Peyer's patch (tissue), 4 donors: ENCODE data around the gene MIF4GD. TPM values are rescaled to one million over a fixed set of nuclear protein-coding genes. Genes with fewer than 3 reads are reported as not detected.
A peak's percentile ranks its signal among the peaks of the same experiment; 100 is the strongest.

Experiments used
- DNase-seq, 3 donors: peaks; one replicate each; pipeline ENCODE4 v3.0.0-alpha.2; 2017 to 2019
- H3K27ac ChIP-seq, 4 donors: fragments of 200-600 bp; sonication (generic); one replicate each; pipeline ENCODE4 v1.5.1; 2016 to 2019
- H3K27me3 ChIP-seq, 2 donors: fragments of 200-600 bp; sonication (generic); one replicate each; pipeline ENCODE4 v1.5.1; 2019
- H3K36me3 ChIP-seq, 3 donors: fragments of 200-600 bp; sonication (generic); one replicate each; pipeline ENCODE4 v1.5.1; 2016 to 2019
- H3K4me1 ChIP-seq, 4 donors: fragments of 200-600 bp; sonication (generic); one replicate each; pipeline ENCODE4 v1.5.1; 2016 to 2019
- H3K4me3 ChIP-seq, 4 donors: fragments of 200-600 bp; sonication (generic); 1 replicate in 3 of 4; 2 replicates in 1 of 4; pipeline ENCODE4 v1.5.1; 2016 to 2019; ENCODE audit warnings: mild to moderate bottlenecking in 1 of 4
- H3K9me3 ChIP-seq, 4 donors: fragments of 200-600 bp; sonication (generic); one replicate each; pipeline ENCODE4 v1.5.1; 2016 to 2019; ENCODE audit warnings: mild to moderate bottlenecking in 1 of 4
- POLR2A ChIP-seq, 2 donors: fragments of 450-650 bp; IDR thresholded peaks; one replicate each; pipeline ENCODE4 v1.5.1; 2017; ENCODE audit warnings: antibody characterized with exemption in 2 of 2, mild to moderate bottlenecking in 2 of 2, moderate library complexity in 2 of 2
- total RNA-seq, 4 donors: library from RNA; depleted of rRNA; stranded (reverse); fragments of >200 nt; gene quantifications; one replicate each; pipeline ENCODE4 v1.1.0, GENCODE V29; 2016
- TF ChIP-seq, protein P1 (sequence below), 6 experiments: fragments of 450-650 bp in 4 of 6; fragments of 200-600 bp in 2 of 6; sonication (generic) in 1 of 6; IDR thresholded peaks; one replicate each; pipeline ENCODE4 v1.5.1; 2017 to 2019; ENCODE audit warnings: antibody characterized with exemption in 6 of 6, mild to moderate bottlenecking in 3 of 6, moderate library complexity in 1 of 6

MIF4GD gene
- total RNA-seq, 4 donors from 2014 or later: 14.5 to 35.5 (median 18.9) TPM

DNA sequence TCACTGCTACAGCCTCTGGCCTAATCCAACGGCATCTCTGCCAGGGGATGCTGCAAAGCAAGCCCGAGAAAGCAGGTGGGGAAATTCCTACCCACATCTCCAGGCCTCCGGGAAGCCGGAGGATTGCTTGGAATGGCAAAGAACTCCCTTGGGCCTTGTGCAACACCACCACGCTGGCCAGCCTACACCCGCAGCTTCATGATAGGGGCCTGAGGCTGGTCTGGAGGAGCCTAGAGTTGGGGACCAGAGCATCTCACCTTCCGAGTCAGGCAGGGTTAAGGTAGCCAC lies 29.9 kb downstream of the MIF4GD start:
- no peak overlapping the region for H3K4me3 ChIP-seq
- H3K27me3 ChIP-seq: no peaks in the 10 kb centered on the region
- H3K27ac ChIP-seq: peak overlapping the region in 2 of 4 donors; percentile 79 to 81
- peaks cover 0 to 99% (median 0%) of the 10 kb centered on the region in 3 donors for H3K36me3 ChIP-seq
- TF ChIP-seq, protein P1, sequence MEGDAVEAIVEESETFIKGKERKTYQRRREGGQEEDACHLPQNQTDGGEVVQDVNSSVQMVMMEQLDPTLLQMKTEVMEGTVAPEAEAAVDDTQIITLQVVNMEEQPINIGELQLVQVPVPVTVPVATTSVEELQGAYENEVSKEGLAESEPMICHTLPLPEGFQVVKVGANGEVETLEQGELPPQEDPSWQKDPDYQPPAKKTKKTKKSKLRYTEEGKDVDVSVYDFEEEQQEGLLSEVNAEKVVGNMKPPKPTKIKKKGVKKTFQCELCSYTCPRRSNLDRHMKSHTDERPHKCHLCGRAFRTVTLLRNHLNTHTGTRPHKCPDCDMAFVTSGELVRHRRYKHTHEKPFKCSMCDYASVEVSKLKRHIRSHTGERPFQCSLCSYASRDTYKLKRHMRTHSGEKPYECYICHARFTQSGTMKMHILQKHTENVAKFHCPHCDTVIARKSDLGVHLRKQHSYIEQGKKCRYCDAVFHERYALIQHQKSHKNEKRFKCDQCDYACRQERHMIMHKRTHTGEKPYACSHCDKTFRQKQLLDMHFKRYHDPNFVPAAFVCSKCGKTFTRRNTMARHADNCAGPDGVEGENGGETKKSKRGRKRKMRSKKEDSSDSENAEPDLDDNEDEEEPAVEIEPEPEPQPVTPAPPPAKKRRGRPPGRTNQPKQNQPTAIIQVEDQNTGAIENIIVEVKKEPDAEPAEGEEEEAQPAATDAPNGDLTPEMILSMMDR (IDR thresholded peaks at IDR 0.05): no peak
- TF ChIP-seq POLR2A (IDR thresholded peaks at IDR 0.05): no peak
- H3K9me3 ChIP-seq: no peaks in the 10 kb centered on the region
- no peak for DNase-seq
- H3K4me1 ChIP-seq: peaks cover 0 to 29% (median 17%) of the 10 kb centered on the region in 4 donors

DNA sequence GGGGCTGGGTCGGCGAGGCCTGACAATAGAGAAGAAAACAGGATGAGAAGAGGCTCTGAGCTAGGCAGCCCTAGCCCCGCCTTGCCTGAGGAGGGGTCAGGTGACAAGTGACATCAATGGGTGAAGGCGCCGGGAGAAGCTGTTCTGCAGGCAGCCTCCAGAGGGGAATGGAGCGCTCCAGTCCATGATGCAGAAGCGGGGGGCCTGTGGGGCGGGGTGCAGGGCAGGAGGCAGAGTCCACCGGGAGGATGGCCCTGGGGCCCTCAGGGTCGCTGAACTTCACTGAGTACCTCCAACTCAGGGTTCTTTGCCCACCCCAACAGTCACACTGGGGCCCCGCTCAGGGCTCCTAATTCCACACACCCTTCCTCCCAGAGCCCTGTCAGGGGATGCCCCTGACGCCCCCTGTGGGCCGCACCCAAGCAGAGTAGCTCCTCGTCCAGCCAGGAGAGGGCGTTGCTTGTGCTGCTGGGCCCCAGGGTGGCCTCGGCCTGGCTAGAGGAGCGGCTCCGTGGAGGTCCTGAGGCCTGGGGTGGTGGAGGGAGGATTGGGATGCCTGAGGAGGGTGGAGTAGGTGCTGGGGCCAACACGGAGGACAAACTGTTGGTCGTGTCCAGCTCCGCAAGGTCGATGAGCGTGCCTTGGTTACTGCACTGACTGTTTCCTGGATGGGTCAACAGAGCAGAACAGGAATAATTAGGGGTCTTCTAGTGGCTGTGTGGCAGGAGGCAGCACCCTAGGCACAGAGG lies 30.5 kb downstream of the MIF4GD start:
- DNase-seq: no peak
- H3K27me3 ChIP-seq: no peaks in the 10 kb centered on the region
- H3K9me3 ChIP-seq: no peaks in the 10 kb centered on the region
- peaks cover 0 to 99% (median 0%) of the 10 kb centered on the region in 3 donors for H3K36me3 ChIP-seq
- peaks cover 0 to 27% (median 16%) of the 10 kb centered on the region in 4 donors for H3K4me1 ChIP-seq
- no peak overlapping the region for H3K4me3 ChIP-seq
- H3K27ac ChIP-seq: peak overlapping the region in 1 of 4 donors; percentile 81
- TF ChIP-seq, protein P1 (IDR thresholded peaks at IDR 0.05): peak in 4 of 6 experiments; percentile 28 to 38 (median 34)
- no peak for TF ChIP-seq POLR2A (IDR thresholded peaks at IDR 0.05)

DNA sequence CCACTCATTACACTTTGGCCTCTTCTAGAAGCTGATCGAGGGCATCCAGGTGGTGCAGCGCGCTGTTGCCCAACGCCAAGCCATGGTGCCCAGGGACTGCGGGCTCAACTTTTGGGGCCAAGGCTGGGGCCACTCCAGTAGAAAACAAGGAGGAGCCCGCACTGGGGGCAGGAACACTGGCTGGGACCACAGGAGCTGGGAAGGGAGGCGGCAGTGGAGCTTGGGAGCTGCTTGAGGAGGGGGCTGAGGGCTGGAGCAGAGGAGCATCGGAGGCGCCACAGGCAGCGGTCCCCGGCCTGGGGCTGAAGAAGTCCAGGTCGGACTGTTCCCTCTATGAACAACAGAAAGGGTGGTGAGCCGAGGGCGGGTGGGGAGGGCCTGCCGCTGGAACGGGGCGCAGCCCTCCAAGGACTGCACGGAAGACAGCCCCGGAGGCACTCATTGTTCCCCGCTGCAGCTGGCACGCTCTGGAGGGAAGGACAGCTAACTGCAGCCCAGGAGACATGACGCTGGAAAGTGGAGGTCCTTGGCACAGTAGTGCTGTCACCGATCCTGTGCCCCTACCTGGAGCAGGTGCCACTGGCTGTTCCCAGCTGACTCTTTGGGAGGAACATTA lies 31.1 kb downstream of the MIF4GD start:
- Histone ChIP-seq H3K4me1 (peaks cover 0 to 20% (median 13%) of the 10 kb centered on the region in 4 donors), H3K9me3 (no peaks in the 10 kb centered on the region), H3K4me3 (no peak overlapping the region), H3K27me3 (no peaks in the 10 kb centered on the region), H3K36me3 (peaks cover 0 to 99% (median 0%) of the 10 kb centered on the region in 3 donors), H3K27ac (peak overlapping the region in 1 of 4 donors; percentile 81)
- DNase-seq: no peak
- no peak for TF ChIP-seq POLR2A (IDR thresholded peaks at IDR 0.05)
- TF ChIP-seq, protein P1 (IDR thresholded peaks at IDR 0.05): no peak

DNA sequence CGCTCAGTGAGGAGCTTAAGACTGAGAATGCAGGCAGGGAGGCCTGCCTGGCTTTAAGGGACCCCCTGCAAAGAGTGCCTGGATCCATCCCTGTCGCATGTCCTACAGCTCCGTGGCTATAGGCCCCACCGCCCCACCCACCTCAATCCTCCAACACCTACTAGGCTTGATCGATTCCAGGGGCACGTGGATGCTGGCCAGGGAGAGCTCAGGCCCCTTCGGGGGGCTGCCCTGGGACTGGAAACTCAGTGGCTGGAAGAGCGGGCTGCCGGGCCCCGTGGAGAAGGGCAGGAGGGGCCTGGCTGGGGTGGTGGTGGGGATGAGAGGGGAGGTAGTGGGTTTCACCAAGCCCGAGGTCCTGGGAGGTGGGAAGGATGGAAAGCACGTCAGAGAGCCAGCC lies 31.8 kb downstream of the MIF4GD start:
- no peak for TF ChIP-seq POLR2A (IDR thresholded peaks at IDR 0.05)
- TF ChIP-seq, protein P1 (IDR thresholded peaks at IDR 0.05): no peak
- H3K27me3 ChIP-seq: no peaks in the 10 kb centered on the region
- H3K4me3 ChIP-seq: no peak overlapping the region
- peaks cover 0 to 18% (median 12%) of the 10 kb centered on the region in 4 donors for H3K4me1 ChIP-seq
- no peak for DNase-seq
- H3K27ac ChIP-seq: no peak overlapping the region
- H3K9me3 ChIP-seq: no peaks in the 10 kb centered on the region
- peaks cover 0 to 100% (median 0%) of the 10 kb centered on the region in 3 donors for H3K36me3 ChIP-seq

DNA sequence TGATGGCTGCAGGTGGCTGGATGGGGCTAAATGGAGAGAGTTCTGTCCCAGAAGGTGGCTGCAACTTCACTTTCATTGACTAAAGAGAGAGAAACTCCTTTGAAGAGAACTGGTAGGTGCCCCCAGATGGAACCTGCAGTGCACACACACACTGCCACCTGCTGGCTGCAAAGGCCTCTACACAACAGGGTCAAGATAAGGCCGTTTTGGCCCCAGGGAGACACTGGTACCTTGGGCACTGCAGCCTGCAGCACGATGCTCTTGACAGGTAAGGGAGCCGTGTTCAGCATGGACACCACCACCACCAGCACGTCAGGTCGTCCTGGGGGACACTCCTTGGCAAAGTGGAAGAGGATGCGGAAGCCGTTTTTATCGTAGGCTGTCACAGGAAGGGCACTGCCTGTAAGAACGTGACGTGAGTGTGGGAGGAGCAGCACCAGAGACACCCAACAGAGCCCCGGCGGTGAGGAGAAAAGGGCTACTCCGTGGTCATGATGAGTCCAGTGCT lies 32.3 kb downstream of the MIF4GD start:
- no peak for TF ChIP-seq POLR2A (IDR thresholded peaks at IDR 0.05)
- TF ChIP-seq, protein P1 (IDR thresholded peaks at IDR 0.05): peak; percentile 61 to 81 (median 76)
- DNase-seq: peak; percentile 47 to 79 (median 68)
- peaks cover 0 to 18% (median 12%) of the 10 kb centered on the region in 4 donors for H3K4me1 ChIP-seq
- H3K27me3 ChIP-seq: no peaks in the 10 kb centered on the region
- peak overlapping the region in 1 of 4 donors; percentile 40 for H3K27ac ChIP-seq
- peaks cover 0 to 100% (median 0%) of the 10 kb centered on the region in 3 donors for H3K36me3 ChIP-seq
- no peak overlapping the region for H3K4me3 ChIP-seq
- H3K9me3 ChIP-seq: no peaks in the 10 kb centered on the region
